Panc1 (cell line): ENCODE results near the gene TEX30. TPM values are rescaled to one million over a fixed set of nuclear protein-coding genes. Genes with fewer than 3 reads are reported as not detected.

Experiments
- ATAC-seq: fragments of 200-7000 bp; cut with Tn5 transposase; 2 replicates; pipeline ENCODE4 v1.9.1; 2020; ENCODE audit warnings: mild to moderate bottlenecking, moderate library complexity
- BruUV-seq: library from RNA; stranded (reverse); fragments of 400-500 nt; replicated peaks from 2 replicates; lab custom pipeline; 2021; lab: Mats Ljungman, UMichigan
- CTCF ChIA-PET: fragments of 300-600 bp; sonication (Branson Sonifier 250); formaldehyde crosslinking; loops from one replicate; lab custom pipeline; 2022; ENCODE audit warnings: antibody characterized with exemption; lab: Charles Lee
- POLR2A ChIA-PET: fragments of 300-600 bp; sonication (Branson Sonifier 250); formaldehyde crosslinking; loops from one replicate; lab custom pipeline; 2022; ENCODE audit warnings: antibody characterized with exemption; lab: Charles Lee
- DNase-seq: peaks from one replicate; pipeline ENCODE4 v3.0.0-alpha.2; 2010; ENCODE audit warnings: low read depth, low spot score
- H3K27ac ChIP-seq: 2 replicates; pipeline ENCODE4 v1.5.1; 2011; ENCODE audit warnings: mild to moderate bottlenecking, low read length, inconsistent platforms
- H3K27me3 ChIP-seq: fragments of 200-500 bp; sonication (Bioruptor generic); 2 replicates; pipeline ENCODE4 v1.6.0; 2014; ENCODE audit warnings: low read length, inconsistent platforms; ENCODE audit not compliant: control insufficient read depth, insufficient read depth
- H3K36me3 ChIP-seq: fragments of 200-500 bp; sonication (Bioruptor generic); 2 replicates; pipeline ENCODE4 v1.5.1; 2014; ENCODE audit warnings: inconsistent platforms, mild to moderate bottlenecking, low read length, moderate library complexity; ENCODE audit not compliant: control insufficient read depth, insufficient read depth
- H3K4me1 ChIP-seq: 2 replicates; pipeline ENCODE4 v1.5.1; 2011; ENCODE audit warnings: inconsistent platforms, mild to moderate bottlenecking, low read length, moderate library complexity; ENCODE audit not compliant: control insufficient read depth, insufficient read depth
- H3K4me3 ChIP-seq, 2 experiments: 2 replicates each; pipeline ENCODE4 v1.5.1; 2011 to 2012; ENCODE audit warnings: low read depth in 2 of 2, low read length in 2 of 2, mild to moderate bottlenecking in 2 of 2, inconsistent platforms in 1 of 2, moderate library complexity in 1 of 2
- H3K9me3 ChIP-seq: fragments of 200-500 bp; sonication (Bioruptor generic); 2 replicates; pipeline ENCODE4 v1.5.1; 2014; ENCODE audit warnings: low read depth, mild to moderate bottlenecking, inconsistent platforms, low read length, moderate library complexity; ENCODE audit not compliant: control insufficient read depth, insufficient read depth
- CTCF ChIP-seq: fragments of 450-650 bp; IDR thresholded peaks from 2 replicates; pipeline ENCODE4 v1.5.1; 2017; ENCODE audit warnings: mild to moderate bottlenecking
- POLR2AphosphoS5 ChIP-seq: IDR thresholded peaks from 2 replicates; pipeline ENCODE4 v1.6.1; 2012; ENCODE audit warnings: mild to moderate bottlenecking, low read depth, low read length, moderate library complexity
- SIN3A ChIP-seq: IDR thresholded peaks from 2 replicates; pipeline ENCODE4 v1.6.1; 2012; ENCODE audit warnings: low read depth, mild to moderate bottlenecking, low read length, moderate library complexity, borderline replicate concordance; ENCODE audit not compliant: insufficient read depth
- TCF7L2 ChIP-seq: IDR thresholded peaks from 2 replicates; pipeline ENCODE4 v1.6.1; 2011; ENCODE audit warnings: mild to moderate bottlenecking, low read depth, low read length, inconsistent platforms
- in situ Hi-C: cut with HindIII; loops from 2 replicates; pipeline ENCODE4 v1.10.0; 2016; ENCODE audit warnings: low sequenced_read_pairs, low pct_unique_long_range_greater_than_20kb
- intact Hi-C: fragments of 100-400 bp; cut with micrococcal nuclease; formaldehyde crosslinking; loops from one replicate; pipeline ENCODE4 v1.10.0; 2022; ENCODE audit not compliant: unreplicated experiment
- total RNA-seq: library from RNA; stranded (reverse); gene quantifications from one replicate; pipeline ENCODE4 v1.2.1, GENCODE V29; 2021; ENCODE audit not compliant: unreplicated experiment
- TF ChIP-seq, protein P1 (sequence below), 2 experiments: IDR thresholded peaks; 2 replicates each; pipeline ENCODE4 v1.6.1; 2011 to 2012; ENCODE audit warnings: low read depth in 2 of 2, control low read depth in 1 of 2, low read length in 1 of 2, mild to moderate bottlenecking in 1 of 2, moderate library complexity in 1 of 2; ENCODE audit not compliant: insufficient read depth in 1 of 2

The TEX30 gene
- total RNA-seq, 1 experiment from 2014 or later, result 20.8 TPM

- Histone ChIP-seq H3K9me3 (no peaks in the 10 kb centered on the region), H3K27ac (no peak overlapping the region), H3K36me3 (no peaks in the 10 kb centered on the region; the same call in none of the 2 replicates), H3K4me1 (no peaks in the 10 kb centered on the region), H3K4me3 (no peak overlapping the region), H3K27me3 (no peaks in the 10 kb centered on the region)
- no peak for DNase-seq
- in situ Hi-C loops (no loop called here), intact Hi-C loops (no loop called here)
- ATAC-seq, result no peak
- POLR2A ChIA-PET, result no interaction called here
- no TSS peak for BruUV-seq
- CTCF ChIA-PET, result no interaction called here
- TF ChIP-seq TCF7L2 (no peak), SIN3A (no peak), CTCF (no peak), POLR2AphosphoS5 (no peak)
- TF ChIP-seq, protein P1, sequence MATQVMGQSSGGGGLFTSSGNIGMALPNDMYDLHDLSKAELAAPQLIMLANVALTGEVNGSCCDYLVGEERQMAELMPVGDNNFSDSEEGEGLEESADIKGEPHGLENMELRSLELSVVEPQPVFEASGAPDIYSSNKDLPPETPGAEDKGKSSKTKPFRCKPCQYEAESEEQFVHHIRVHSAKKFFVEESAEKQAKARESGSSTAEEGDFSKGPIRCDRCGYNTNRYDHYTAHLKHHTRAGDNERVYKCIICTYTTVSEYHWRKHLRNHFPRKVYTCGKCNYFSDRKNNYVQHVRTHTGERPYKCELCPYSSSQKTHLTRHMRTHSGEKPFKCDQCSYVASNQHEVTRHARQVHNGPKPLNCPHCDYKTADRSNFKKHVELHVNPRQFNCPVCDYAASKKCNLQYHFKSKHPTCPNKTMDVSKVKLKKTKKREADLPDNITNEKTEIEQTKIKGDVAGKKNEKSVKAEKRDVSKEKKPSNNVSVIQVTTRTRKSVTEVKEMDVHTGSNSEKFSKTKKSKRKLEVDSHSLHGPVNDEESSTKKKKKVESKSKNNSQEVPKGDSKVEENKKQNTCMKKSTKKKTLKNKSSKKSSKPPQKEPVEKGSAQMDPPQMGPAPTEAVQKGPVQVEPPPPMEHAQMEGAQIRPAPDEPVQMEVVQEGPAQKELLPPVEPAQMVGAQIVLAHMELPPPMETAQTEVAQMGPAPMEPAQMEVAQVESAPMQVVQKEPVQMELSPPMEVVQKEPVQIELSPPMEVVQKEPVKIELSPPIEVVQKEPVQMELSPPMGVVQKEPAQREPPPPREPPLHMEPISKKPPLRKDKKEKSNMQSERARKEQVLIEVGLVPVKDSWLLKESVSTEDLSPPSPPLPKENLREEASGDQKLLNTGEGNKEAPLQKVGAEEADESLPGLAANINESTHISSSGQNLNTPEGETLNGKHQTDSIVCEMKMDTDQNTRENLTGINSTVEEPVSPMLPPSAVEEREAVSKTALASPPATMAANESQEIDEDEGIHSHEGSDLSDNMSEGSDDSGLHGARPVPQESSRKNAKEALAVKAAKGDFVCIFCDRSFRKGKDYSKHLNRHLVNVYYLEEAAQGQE (IDR thresholded peaks at IDR 0.05; ENCODE audit: insufficient read depth in 1 of 2, low read depth in 2 of 2, low read length in 1 of 2), result no peak
These were observed 4.7 kb downstream of the TEX30 start for GRCh38 chr13:102768909-102769308.

- Histone ChIP-seq H3K4me3 (no peak overlapping the region), H3K4me1 (no peaks in the 10 kb centered on the region), H3K36me3 (no peaks in the 10 kb centered on the region; the same call in 1 of the 2 replicates), H3K27ac (no peak overlapping the region), H3K9me3 (no peaks in the 10 kb centered on the region), H3K27me3 (no peaks in the 10 kb centered on the region)
- ChIA-PET POLR2A (no interaction called here), CTCF (no interaction called here)
- intact Hi-C loops (no loop called here), in situ Hi-C loops (no loop called here)
- no peak for ATAC-seq
- no peak for DNase-seq
- BruUV-seq, result no TSS peak
- no peak for TF ChIP-seq TCF7L2
- no peak for TF ChIP-seq POLR2AphosphoS5
- TF ChIP-seq, protein P1 (IDR thresholded peaks at IDR 0.05; ENCODE audit: insufficient read depth in 1 of 2, low read depth in 2 of 2, low read length in 1 of 2), result no peak
These were observed 9.8 kb downstream of the TEX30 start for GRCh38 chr13:102763741-102764140.
